Anterior cingulate cortex (tissue), 58 donors: Measurements from ENCODE around the gene REPS2.
A peak's percentile ranks its signal among the peaks of the same experiment; 100 is the strongest.

Experiments
- DNase-seq, 58 donors: peaks; one replicate each; lab custom pipeline; 2025; lab: John Stamatoyannopoulos, UW

Gene REPS2

DNA sequence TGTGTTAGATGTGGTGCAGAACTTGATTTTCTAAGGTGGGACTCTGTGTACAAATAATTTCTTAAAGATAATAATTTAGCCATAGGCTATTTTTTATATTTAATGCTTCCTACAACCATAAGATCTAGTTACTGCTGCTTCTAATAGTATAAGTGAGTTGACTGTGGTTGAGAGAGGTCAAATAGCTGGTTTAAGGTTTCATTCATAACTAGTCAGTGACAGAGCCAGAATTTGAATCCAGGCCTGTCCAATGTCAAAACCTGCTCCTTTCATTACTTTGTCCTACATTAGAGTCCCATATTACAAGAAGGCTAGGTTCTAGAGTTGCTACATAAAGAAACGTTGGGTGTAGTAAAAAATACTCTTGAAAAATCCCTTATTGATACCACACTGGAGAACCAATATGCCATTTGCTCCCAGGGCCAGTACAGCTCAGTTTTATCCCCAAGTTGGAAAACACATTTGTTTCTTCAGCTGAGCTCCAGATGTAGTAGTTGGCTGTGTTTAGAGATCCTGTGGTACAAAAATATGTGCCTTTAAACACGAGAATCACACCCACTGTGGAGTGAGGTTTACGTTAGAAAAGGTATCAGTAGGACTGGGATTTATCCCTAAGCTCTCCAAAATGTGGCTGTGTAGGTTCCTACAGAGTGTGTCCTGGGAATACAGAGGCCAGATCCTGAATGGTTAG lies 84.3 kb downstream of the REPS2 start:
- no peak for DNase-seq

DNA sequence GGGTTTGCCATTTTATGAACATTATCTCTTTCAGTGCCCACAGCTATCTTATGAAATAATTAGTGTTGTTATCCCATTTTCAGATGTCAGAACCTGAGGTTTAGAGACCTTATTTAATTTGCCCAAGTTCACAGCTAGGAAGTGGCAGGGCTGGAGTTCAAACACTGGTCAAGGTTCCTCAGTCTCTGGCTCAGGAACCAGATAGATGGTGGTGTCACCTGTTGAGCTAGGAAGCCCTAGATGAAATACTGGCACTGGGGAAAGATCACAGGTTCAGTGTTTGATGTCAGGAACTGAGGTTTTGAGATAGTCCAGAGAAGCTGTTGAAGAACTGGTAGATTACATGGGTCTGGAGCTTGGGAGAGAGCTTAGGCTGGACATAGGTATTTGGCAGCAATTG lies 85.4 kb downstream of the REPS2 start:
- DNase-seq = no peak

DNA sequence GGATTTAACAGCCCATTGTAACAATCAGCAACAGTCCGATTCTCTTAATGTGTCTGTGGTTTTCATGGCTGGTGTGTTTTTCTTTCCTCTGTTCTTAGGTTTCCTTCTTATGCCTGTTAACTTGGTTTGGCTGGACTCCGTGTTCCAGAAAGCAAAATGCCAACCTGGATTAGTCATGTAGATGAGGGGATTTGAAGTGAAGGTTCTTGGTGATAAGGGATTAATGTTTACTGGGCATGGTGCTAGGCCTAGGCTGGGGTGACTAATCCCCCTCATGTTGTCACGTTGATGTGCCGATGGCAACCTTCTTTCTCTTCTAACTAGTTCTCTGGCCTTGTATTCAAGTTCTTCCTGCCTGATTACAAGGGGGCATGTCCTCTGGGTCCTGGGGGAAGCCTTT lies 85.9 kb downstream of the REPS2 start:
- no peak for DNase-seq

DNA sequence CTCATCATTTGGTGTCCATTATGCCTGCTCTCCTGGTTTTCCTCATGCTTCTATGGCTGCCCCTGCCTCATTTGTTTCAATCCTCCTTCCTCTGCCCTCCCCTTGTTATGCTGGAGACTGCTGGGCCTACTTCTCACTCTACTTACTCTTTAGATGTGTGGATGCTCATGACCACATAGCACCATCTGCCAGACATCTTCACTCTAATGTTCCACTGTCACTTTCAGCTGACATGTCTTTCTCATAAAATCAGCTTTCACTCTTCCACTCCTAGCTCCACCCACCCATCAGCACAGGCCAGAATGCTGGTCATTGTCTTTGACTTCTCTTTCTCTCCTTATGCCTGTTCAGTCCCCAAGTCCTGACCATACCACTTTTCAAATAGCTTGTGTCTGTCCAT lies 86.8 kb downstream of the REPS2 start:
- DNase-seq = peak in 1 of 58 donors; percentile 14

DNA sequence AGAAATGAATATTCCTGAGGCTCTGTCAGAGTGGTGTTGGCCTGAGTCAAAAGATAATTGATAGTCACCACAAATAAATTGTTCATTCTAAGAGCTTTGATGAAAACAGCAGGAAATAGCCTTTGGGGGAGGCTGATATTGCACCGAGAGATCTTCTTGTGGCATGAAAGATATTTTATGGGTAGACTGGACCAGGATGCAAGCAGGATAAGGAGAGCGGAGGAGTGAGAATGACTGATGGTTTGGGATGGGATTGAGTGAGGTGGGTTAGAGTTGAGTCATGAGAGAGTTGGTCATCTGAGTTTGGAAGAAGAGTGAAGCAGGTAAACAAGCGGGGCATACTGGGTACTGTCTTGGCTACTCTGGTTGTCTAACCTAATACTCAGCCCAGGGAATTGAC lies 88.7 kb downstream of the REPS2 start:
- no peak for DNase-seq

DNA sequence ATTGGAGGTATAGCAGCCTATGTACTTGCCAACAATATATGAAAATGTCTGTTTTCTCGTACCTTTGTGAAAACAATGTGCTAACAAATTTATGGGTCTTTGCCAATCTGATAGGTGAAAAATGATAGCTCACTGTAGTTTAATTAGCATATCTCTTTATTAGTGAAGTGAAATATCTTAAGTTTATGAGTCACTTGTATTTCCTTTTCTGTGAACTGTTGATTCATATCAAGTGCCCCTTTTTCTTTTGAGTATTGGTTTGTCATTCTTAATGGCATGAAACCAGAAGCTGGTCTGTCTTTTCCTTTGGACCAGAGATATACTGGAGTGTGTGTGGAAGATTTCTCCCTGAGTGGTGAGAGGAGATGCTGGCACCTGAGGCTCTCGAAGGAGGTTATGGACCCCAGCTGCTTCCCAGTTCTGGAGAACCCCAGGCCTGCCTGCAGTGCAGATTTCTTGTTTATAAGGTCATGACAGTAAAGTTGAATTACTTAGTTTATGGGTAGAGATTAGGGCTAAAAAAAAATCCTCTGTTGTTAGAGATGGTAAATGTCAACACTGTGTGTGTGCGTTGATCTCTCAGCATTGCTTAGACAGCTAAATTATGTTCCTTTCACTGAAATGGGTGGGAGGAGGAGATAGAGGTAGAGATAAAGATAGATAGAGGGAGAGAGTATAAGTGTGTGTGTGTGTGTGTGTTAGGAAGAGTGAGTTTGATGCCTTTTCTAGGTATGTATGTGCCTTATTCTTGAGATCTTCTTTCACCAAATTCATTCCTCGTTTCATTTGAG lies 89.9 kb downstream of the REPS2 start:
- no peak for DNase-seq

DNA sequence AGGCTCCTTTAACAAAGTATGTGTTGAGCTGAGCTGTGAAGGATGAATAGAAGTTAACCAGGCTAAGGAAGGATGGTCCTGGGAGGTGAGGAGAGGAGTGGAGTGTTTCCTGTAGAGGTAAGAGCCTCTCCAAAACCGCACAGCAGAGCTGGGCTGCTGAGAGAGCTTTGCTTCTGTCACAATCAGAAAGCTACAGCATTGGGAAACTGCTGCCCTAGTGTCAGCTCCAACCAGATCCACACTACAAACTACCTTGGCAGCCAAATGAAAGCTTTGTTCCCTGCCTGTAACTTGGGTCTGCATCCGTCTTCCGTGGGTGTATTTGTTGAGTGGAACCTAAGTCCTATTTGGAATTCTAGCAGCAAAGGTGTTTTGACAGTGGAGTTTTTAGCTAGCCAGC lies 91.8 kb downstream of the REPS2 start:
- DNase-seq = peak in 1 of 58 donors; percentile 45

DNA sequence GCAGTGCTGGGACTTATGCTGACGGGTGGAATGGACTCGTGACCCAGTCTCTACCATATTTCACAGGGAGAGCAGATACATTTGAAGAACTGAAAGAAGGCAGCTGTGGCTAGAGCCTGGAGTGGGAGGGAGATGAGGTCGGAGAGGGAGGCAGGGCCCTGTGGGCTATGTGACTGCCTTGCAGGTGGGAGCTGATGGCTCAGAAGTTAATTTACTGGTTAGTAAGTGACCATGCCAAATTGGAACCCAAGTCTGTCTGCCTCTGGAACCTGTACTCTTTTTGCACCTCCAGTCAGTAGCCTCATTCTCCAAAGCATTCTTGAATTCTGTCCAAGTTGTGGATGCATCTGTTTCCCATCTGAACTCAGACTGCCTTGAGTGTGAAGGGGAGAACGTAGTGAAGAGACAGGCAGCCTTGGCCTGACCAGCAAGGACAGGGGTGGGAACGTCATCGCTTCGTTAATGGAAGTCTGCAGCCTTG lies 92.3 kb downstream of the REPS2 start:
- peak in 7 of 58 donors; percentile 1 to 16 (median 6) for DNase-seq

DNA sequence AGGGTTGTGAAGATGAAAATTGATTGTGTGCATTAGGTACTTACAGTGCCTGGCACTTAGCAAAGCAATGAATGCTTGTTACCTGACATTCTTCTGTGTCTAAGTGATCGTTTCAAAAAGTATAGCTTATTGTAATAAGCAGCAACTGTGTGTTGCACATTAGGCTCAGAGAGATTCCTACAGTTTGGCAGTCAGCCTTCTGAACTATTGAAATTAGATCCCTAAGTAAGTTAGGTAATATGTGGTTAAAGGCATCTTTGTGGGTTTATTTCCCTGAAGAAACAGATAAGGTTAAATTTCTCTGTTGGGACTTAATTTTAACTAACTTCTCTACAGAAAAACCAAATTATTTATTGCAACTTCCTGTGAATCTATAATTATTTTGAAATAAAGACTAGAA lies 93.4 kb downstream of the REPS2 start:
- DNase-seq = no peak

DNA sequence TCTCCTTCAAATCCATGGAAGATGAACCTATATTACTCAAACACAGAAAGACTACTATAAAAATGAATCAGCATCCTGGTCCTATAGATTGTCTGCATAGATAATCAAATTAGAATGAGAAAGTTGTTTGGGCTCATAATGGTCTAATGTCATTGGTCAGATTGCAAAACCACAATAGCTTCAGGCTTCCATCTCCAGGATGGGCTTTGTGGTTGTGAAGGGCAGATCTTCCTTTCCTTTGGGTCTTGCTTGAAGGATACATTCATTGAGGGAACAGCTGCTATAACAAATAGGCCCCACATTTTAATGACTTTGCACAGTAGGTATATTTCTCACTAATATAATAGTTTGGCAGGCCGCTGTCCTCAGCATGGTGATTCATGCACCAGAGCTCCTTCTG lies 94.3 kb downstream of the REPS2 start:
- DNase-seq = no peak

DNA sequence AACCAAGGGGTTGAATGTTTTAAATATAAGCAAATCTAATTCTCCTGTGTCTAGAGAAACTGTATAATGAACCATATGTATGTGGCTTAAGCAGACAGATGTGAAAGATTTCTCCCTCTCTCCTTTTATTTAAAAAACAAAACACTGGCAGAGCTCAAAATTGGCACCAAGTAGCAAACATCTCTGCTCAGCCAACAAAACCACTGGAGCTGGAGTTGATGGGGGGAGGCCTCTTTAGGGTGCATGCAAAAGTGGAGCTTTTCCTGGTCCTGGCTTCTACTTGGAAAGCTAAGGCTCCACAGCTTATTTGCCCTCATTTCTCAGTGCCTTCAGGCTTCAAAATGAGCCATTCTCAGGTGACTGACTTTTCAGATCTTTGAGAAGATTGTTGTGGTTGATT lies 95.6 kb downstream of the REPS2 start:
- no peak for DNase-seq

DNA sequence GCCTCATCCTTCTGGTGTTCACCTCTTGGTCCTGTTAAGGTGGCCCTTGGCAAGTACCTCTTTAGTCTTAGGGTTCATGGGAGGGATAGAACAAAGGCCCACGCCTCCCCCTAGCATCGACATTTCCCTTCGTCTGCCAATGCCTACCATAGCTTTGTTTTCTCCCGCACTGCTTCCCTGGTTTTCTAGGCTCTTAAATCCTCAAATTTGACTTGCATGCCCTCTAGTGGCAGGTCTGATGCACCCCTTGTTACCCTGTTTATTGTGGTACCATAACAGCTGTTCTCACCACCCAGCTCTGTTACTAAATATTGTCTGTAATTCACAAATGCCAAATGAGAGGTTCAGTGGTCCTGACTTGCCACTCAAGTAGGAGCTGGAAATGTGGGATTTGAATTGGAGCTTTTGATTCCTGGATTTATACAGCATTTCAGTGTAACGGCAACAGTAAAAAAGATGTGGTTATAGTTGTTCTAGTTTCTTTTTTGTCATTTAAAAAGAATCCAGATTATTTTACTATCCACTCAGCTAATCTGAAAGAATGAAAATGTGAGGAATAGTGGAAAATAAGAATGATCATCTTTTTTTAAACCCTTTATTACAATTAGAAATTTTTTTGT lies 100.1 kb downstream of the REPS2 start:
- DNase-seq = peak in 40 of 58 donors; percentile 1 to 68 (median 21)

DNA sequence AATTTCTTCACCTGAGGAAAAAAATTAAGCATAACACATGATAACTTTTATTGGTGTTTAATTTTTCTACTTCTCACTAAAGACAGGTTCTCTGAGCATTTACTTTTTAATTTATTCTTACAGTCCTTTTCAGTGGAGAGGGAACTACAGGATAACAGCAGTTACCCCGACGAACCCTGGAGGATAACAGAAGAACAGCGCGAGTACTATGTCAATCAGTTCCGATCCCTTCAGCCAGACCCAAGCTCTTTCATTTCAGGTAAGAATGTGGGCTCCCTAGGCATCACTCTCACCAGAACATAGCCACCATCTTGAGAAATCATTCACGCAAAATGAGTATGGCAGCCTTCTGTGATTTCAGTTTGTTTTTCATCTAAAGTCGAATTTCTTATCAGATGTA lies 100.8 kb downstream of the REPS2 start:
- DNase-seq = no peak

DNA sequence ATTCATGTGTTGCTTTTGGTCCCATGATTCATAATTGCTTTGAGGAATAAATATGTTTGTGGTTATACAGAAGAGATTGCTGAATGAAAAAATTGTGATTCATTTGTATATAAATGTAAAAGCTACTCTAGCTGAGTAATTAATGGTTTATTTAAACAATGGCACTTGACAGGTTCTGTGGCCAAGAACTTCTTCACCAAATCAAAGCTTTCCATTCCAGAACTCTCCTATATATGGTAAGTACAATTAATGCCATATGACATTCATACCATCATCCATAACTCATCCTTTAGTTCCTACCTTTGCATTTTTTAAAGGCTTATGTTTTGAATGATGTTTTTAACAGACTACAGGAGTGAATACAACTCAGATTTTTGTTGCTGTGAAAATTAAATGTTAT lies 105.8 kb downstream of the REPS2 start:
- no peak for DNase-seq

DNA sequence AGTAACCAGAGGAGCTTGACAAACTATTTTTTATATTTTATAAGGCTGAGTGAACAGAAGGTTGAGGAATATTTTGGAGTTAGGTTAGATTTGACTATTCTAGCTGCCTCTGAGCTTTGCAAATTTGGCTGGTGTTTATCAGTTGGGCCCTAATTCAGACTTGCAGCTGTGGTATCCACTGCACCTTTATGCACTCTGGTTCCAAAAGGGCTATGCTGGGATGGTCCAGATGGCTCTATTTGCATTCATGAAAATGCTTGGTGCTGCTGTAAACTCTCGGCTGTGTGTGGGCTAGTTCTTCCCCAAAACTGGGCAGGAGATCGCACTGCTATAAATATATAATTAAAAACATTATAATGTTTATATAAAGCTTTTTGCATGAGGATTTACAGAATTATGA lies 106.3 kb downstream of the REPS2 start:
- peak in 1 of 58 donors; percentile 13 for DNase-seq

DNA sequence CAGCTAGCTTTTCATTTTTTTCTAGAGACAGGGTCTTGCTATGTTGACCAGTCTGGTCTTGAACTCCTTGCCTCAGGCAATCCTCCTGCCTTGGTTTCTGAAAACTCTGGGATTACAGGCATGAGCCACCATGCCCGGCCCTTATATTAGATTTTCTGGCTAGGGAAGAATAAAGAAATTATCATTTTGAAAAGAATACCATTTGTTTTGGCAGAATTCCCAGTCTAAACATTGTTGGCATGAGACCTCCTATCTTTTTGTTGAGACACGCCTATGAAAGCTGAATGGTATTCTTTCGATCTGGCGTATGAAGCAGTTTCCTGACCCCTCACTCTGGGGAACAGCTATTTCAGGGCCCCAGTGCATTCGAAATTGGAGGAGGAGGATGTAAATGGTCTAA lies 107.0 kb downstream of the REPS2 start:
- no peak for DNase-seq

DNA sequence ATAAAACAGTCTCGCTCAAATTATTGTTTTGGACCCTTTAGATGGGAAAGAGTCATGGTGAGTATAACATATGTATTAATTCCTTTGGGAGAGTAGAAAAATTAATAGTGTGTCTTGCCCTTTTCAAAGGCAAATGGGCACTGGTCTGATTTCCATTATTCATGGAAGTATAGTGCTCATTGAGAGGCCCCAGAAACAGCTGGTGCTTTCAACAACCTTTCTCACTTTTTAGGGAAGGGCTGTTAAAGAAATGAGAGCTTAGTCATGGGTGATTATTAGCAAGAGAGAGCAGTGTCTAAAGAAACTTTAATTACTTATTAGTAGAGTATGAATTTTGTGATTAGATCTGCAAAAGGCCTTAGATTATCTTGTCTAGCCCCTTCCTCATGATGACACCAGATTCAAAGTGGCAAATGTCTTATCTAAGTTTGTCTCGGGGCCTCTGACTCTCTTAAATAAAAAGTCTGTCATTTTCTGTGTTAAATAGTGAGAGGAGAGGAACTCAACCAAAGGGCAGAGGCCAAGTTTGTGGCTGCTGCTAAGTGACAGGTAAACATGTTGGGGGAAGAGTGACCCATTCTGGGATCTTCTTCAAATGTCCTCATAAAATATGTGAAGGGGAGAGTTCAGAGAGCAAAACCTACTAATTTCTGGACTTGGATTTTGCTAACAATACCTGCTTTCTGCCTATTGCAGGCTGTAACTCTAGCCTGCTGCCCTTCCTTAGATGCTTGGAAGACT lies 110.6 kb downstream of the REPS2 start:
- DNase-seq = no peak

DNA sequence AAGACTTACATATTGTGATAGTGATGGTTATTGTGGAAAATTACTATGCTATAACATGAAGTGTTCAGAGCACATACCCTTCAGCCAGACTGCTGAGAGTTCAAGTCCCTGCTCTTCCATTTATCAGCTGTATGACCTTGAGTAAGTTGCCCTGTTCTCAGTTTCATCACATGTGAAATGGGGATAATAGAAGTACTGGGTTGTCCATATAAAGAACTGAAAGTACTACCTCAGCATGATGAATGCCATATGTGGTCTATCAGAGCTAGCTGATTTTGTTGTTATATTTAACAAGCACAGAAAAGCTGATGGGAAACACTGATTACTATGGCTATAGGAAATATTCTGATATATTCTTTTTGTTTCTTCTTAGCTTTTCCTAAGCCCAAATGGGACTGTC lies 115.6 kb downstream of the REPS2 start:
- no peak for DNase-seq

DNA sequence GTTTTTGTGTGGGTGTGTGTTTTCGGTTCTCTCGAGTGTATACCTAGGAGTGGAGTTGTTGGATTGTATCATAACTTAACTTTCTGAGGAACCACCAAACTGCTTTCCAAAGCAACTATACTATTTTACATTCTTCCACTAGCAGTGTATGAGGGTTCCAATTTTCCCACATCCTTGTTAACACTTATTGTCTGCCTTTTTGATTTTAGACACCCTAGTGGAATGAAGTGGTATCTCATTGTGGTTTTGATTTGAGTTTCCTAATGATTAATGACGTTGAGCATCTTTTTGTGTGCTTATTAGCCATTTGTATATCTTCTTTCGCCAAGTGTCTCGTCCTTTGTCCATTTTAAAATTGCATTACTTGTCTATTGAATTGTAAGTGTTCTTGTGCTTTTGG lies 118.6 kb downstream of the REPS2 start:
- no peak for DNase-seq

DNA sequence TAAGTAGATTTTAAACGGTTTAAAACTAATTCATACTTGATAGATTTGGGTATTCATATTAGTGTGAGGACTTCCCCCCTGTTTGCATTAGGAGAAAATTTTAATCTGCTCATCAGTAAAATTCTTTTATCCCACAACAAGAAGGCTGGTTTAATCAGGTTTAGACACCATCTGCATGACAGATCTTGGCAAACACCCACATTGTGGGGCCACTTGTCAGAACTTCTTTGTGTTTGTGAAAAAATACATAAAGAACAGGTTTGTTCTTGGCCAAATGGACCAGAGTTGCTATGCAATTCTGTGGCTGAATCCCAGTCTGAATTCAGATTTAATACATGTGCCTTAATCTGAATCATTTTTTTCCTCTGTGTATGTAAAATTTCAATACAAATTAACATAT lies 121.1 kb downstream of the REPS2 start:
- peak in 5 of 58 donors; percentile 5 to 20 (median 7) for DNase-seq

DNA sequence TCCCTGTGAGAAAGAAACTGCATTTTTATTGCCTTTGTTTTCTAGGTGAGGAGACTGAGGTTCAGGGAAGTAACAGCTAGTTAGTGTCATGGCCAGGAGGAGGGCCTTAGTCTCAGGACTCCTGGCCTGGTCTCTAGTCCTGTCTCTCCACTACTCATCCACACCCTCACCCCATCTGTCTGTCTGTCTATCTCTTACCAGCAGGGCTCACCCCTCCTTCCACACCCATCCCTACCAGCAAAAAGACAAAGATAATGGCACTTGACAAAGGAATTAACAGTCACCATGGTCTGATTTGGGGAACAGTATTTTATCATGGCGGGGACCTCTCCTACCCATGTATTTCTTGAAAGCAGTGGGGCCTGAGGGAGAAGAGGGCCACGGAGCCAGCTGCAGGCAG lies 125.8 kb downstream of the REPS2 start:
- DNase-seq = no peak
